HL-60 (cell line): ENCODE data around the gene HS6ST2.

ENCODE experiments used
- DNase-seq, 2 experiments: peaks; one replicate each; pipeline ENCODE4 v3.0.0-alpha.2; 2010 to 2020; ENCODE audit warnings: low read depth in 1 of 2, low spot score in 1 of 2
- H3K27ac ChIP-seq: fragments of 250-450 bp; sonication (Bioruptor Pico); replicated peaks from 2 replicates; pipeline ENCODE4 v1.5.1; 2020; ENCODE audit warnings: mild to moderate bottlenecking, moderate library complexity
- H3K27me3 ChIP-seq: fragments of 250-450 bp; sonication (Bioruptor Pico); 2 replicates; pipeline ENCODE4 v1.5.1; 2021; ENCODE audit warnings: mild to moderate bottlenecking, moderate library complexity; ENCODE audit not compliant: insufficient read depth, poor library complexity, severe bottlenecking
- H3K4me3 ChIP-seq: replicated peaks from 2 replicates; pipeline ENCODE4 v1.5.1; 2011; ENCODE audit warnings: mild to moderate bottlenecking, control low read depth, low read length; ENCODE audit not compliant: insufficient read depth
- CTCF ChIP-seq: IDR thresholded peaks from one replicate; pipeline ENCODE4 v1.5.1; 2011; ENCODE audit warnings: low read length, control low read depth, inconsistent platforms; ENCODE audit not compliant: insufficient read depth
- GABPA ChIP-seq: IDR thresholded peaks from 2 replicates; pipeline ENCODE4 v1.6.1; 2012; ENCODE audit warnings: low read depth
- POLR2AphosphoS5 ChIP-seq: IDR thresholded peaks from 2 replicates; pipeline ENCODE4 v1.6.1; 2012; ENCODE audit warnings: low read depth
- REST ChIP-seq: IDR thresholded peaks from 2 replicates; pipeline ENCODE4 v1.6.1; 2012; ENCODE audit warnings: low read depth; ENCODE audit not compliant: insufficient replicate concordance
- SPI1 ChIP-seq: IDR thresholded peaks from 2 replicates; pipeline ENCODE4 v1.6.1; 2012; ENCODE audit warnings: low read depth, mild to moderate bottlenecking, borderline replicate concordance

The HS6ST2 gene

GRCh38 chrX:132968296-132968949 lies 10.0 kb upstream of the HS6ST2 start:
- Histone ChIP-seq H3K4me3 (no peak overlapping the region), H3K27me3 (no peaks in the 10 kb centered on the region), H3K27ac (no peak overlapping the region)
- no peak for DNase-seq
- TF ChIP-seq SPI1 (no peak), POLR2AphosphoS5 (no peak), CTCF (no peak)

GRCh38 chrX:132967049-132967448 lies 8.6 kb upstream of the HS6ST2 start:
- TF ChIP-seq POLR2AphosphoS5 (no peak), REST (no peak), CTCF (no peak), SPI1 (no peak), GABPA (no peak)
- Histone ChIP-seq H3K27ac (no peak overlapping the region), H3K27me3 (no peaks in the 10 kb centered on the region), H3K4me3 (no peak overlapping the region)
- DNase-seq: no peak

- Histone ChIP-seq H3K4me3 (no peak overlapping the region), H3K27ac (no peak overlapping the region), H3K27me3 (no peaks in the 10 kb centered on the region)
- TF ChIP-seq GABPA (no peak), SPI1 (no peak), REST (no peak), CTCF (no peak), POLR2AphosphoS5 (no peak)
- no peak for DNase-seq
Measured at GRCh38 chrX:132965461-132965860, 7.0 kb upstream of the HS6ST2 start.

GRCh38 chrX:132961511-132961910 lies 3.1 kb upstream of the HS6ST2 start:
- no peak for DNase-seq
- H3K27ac ChIP-seq: no peak overlapping the region
- H3K27me3 ChIP-seq: no peaks in the 10 kb centered on the region
- no peak overlapping the region for H3K4me3 ChIP-seq
- no peak for TF ChIP-seq POLR2AphosphoS5
- TF ChIP-seq GABPA: no peak
- no peak for TF ChIP-seq CTCF
- TF ChIP-seq REST: no peak
- no peak for TF ChIP-seq SPI1
